ENCODE results near the gene SYT5.

GRCh38 chr19:55197528-55197927 is 17.4 kb upstream of the SYT5 start:
- TF ChIP-seq CTCF (conservative IDR thresholded peaks at IDR 0.05 in 1 of 2, IDR thresholded peaks at IDR 0.05 in 1 of 2; ENCODE audit: extremely low read depth in 1 of 2, insufficient read depth in 1 of 2, low read depth in 1 of 2, low read length in 2 of 2) (no peak), EZH2 (IDR thresholded peaks at IDR 0.05; ENCODE audit: borderline replicate concordance, low read length) (no peak)

Data from mammary epithelial cell (primary cell).